NCI-H1417 treated with DMSO at 0.1 percent for 48 hours (cell line): ENCODE results near the gene KLF9.

Experiments used
- DNase-seq: peaks from one replicate; lab custom pipeline; 2025; lab: John Stamatoyannopoulos, UW

Gene KLF9

GRCh38 chr9:70363760-70364159 is 50.7 kb downstream of the KLF9 start:
- DNase-seq = no peak

GRCh38 chr9:70362952-70363351 is 51.5 kb downstream of the KLF9 start:
- DNase-seq = no peak

GRCh38 chr9:70355801-70356200 is 58.7 kb downstream of the KLF9 start:
- no peak for DNase-seq

GRCh38 chr9:70352802-70353201 is 61.7 kb downstream of the KLF9 start:
- no peak for DNase-seq

- no peak for DNase-seq
Measured at GRCh38 chr9:70352356-70352755, 62.1 kb downstream of the KLF9 start.

GRCh38 chr9:70347046-70347445 is 67.4 kb downstream of the KLF9 start:
- DNase-seq = no peak

GRCh38 chr9:70340572-70340971 is 73.9 kb downstream of the KLF9 start:
- DNase-seq = no peak
